ENCODE data around the gene BMP7.

DNA sequence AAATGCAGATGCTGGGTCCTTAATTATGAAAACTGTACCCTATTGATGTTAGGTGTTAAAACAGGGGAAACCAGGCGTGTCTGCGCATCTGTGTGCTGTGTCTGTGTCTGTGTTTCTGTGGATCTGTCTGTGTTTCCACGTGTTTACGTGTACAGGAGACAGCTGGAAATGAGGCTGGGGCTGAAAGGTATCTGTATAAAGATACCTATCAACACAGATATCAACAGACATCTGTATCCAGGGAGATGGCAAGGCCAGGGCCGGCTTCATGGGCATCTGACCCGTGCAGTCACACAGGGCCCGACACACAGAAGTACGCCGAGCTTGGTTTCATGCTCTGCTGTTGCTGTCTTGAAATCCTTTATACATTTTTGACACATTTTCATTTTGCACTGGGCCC, 48.6 kb downstream of the BMP7 start:
- TF ChIP-seq, protein P1, sequence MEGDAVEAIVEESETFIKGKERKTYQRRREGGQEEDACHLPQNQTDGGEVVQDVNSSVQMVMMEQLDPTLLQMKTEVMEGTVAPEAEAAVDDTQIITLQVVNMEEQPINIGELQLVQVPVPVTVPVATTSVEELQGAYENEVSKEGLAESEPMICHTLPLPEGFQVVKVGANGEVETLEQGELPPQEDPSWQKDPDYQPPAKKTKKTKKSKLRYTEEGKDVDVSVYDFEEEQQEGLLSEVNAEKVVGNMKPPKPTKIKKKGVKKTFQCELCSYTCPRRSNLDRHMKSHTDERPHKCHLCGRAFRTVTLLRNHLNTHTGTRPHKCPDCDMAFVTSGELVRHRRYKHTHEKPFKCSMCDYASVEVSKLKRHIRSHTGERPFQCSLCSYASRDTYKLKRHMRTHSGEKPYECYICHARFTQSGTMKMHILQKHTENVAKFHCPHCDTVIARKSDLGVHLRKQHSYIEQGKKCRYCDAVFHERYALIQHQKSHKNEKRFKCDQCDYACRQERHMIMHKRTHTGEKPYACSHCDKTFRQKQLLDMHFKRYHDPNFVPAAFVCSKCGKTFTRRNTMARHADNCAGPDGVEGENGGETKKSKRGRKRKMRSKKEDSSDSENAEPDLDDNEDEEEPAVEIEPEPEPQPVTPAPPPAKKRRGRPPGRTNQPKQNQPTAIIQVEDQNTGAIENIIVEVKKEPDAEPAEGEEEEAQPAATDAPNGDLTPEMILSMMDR (IDR thresholded peaks at IDR 0.05): no peak
- no peak for TF ChIP-seq POLR2A (IDR thresholded peaks at IDR 0.05)

Measured in thyroid gland (tissue), 4 donors.